ENCODE measurements around the gene SAA4. TPM values are rescaled to one million over a fixed set of nuclear protein-coding genes. Genes with fewer than 3 reads are reported as not detected.
"Not testable (repeated sequence)": the region's sequence is repeated elsewhere in the genome, so short reads cannot be mapped to it uniquely, and the experiment has no call there.

SAA4 gene
- polyA plus RNA-seq, 1 experiment = not detected

DNA sequence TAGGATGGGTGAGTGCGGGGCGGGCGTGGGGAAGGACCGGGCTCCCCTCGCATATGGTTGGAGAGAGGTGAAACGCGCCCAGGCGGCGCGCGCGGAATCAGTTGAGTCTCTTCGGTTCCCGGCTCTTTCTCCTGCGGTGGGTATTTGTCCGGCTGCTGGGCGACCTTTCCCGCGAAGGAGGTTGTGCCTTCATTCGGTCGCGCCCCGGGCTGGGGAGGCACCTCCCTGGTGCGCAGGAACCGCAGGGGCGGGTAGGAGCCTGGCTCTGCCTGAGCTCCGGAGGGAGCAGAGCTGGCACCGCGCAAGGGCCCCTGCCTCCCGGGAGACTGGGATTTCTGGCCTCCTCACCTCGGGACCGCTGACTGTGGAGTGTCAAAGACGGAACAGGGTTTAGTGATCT lies 27.5 kb downstream of the SAA4 start:
- TF ChIP-seq, protein P1, sequence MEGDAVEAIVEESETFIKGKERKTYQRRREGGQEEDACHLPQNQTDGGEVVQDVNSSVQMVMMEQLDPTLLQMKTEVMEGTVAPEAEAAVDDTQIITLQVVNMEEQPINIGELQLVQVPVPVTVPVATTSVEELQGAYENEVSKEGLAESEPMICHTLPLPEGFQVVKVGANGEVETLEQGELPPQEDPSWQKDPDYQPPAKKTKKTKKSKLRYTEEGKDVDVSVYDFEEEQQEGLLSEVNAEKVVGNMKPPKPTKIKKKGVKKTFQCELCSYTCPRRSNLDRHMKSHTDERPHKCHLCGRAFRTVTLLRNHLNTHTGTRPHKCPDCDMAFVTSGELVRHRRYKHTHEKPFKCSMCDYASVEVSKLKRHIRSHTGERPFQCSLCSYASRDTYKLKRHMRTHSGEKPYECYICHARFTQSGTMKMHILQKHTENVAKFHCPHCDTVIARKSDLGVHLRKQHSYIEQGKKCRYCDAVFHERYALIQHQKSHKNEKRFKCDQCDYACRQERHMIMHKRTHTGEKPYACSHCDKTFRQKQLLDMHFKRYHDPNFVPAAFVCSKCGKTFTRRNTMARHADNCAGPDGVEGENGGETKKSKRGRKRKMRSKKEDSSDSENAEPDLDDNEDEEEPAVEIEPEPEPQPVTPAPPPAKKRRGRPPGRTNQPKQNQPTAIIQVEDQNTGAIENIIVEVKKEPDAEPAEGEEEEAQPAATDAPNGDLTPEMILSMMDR (IDR thresholded peaks at IDR 0.05; ENCODE audit: insufficient read depth, low read depth, low read length) = no peak
- Histone ChIP-seq H3K4me3 (ENCODE audit: low read depth, low read length) (no peak overlapping the region), H3K36me3 (ENCODE audit: control insufficient read depth, insufficient read depth, low read length) (no peaks in the 10 kb centered on the region), H3K27me3 (ENCODE audit: control insufficient read depth, insufficient read depth, low read length) (peaks cover 4% of the 10 kb centered on the region)
- ChIA-PET POLR2A (no interaction called here), CTCF (no interaction called here)
- DNase-seq (ENCODE audit: low read depth) = no peak

DNA sequence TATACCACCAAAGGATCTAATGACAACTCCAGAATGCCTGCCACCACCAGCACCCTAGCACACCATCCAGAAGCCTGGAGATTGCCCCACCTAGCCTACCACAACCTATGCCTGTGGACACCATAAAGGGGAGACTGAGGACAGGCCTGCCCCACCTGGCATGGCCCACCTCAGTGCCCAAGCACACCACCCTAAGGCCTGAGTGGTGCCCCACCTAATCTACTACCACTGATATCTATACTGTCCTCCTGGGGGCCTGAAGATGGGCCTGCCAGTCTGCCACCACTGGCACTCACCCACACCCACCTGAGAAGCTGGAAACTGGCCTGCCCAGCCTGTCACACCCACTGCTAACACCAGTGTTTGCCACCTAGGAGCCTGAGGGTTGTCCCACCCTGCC lies 31.8 kb downstream of the SAA4 start:
- TF ChIP-seq, protein P1 (IDR thresholded peaks at IDR 0.05; ENCODE audit: insufficient read depth, low read depth, low read length) = no peak
- no peak overlapping the region for H3K4me3 ChIP-seq (ENCODE audit: low read depth, low read length)
- ChIA-PET CTCF (interaction anchor here (2.2 kb wide), 1 partner anchor 89 kb away, joined by 4 read pairs; no protein-coding TSS in a partner anchor), POLR2A (no interaction called here)
- H3K36me3 ChIP-seq (ENCODE audit: control insufficient read depth, insufficient read depth, low read length) = no peaks in the 10 kb centered on the region
- DNase-seq (ENCODE audit: low read depth) = no peak
- H3K27me3 ChIP-seq (ENCODE audit: control insufficient read depth, insufficient read depth, low read length) = peaks cover 4% of the 10 kb centered on the region

DNA sequence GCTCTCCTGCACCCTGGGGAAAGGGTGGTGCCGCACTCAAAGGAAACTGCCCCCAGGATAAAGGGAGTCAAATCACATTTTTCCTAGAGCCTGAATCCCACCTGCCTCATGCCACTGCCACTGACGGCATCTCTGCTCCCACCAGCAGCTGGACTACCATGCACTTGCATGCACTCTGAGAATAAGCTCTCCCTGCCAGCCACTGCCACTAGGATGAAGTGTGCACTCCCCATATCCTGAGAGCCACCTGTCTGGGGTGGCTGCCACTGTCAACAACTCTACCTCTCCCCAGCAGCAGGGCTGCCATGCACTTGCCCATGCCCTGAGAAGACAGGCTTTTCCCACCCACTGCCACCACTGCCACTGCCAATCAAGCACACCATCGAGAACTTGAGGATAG lies 32.4 kb downstream of the SAA4 start:
- Histone ChIP-seq H3K4me3 (ENCODE audit: low read depth, low read length) (no peak overlapping the region), H3K27me3 (ENCODE audit: control insufficient read depth, insufficient read depth, low read length) (peaks cover 4% of the 10 kb centered on the region), H3K36me3 (ENCODE audit: control insufficient read depth, insufficient read depth, low read length) (no peaks in the 10 kb centered on the region)
- CTCF ChIA-PET = interaction anchor here (0.7 to 2.2 kb wide), 4 partner anchors 89 to 473 kb away, joined by 3 to 7 read pairs (median 4); no protein-coding TSS in a partner anchor
- TF ChIP-seq, protein P1 (IDR thresholded peaks at IDR 0.05; ENCODE audit: insufficient read depth, low read depth, low read length) = no peak
- no peak for DNase-seq (ENCODE audit: low read depth)
- POLR2A ChIA-PET = no interaction called here

DNA sequence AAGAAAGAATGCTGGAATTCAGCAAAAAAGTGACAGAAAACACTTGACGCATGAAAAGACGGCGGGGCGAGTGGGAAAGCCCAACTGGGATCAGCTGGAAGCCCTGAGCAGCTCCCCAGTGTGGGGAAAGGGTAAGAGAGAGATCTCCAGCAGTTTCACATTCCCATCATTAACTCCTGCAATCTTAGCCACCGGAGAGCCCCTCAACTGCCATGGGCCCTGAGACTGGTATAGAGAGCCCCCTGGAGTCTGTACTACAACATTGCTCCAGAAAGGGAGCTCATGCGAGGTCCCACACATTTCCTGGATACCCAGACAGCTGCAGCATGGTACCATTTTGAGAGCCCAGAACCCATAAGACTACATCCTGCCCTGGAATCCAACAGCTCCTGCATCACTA lies 32.9 kb downstream of the SAA4 start:
- no peaks in the 10 kb centered on the region for H3K36me3 ChIP-seq (ENCODE audit: control insufficient read depth, insufficient read depth, low read length)
- no peak overlapping the region for H3K4me3 ChIP-seq (ENCODE audit: low read depth, low read length)
- H3K27me3 ChIP-seq (ENCODE audit: control insufficient read depth, insufficient read depth, low read length) = peaks cover 1% of the 10 kb centered on the region
- TF ChIP-seq, protein P1 (IDR thresholded peaks at IDR 0.05; ENCODE audit: insufficient read depth, low read depth, low read length) = peak; percentile 46
- CTCF ChIA-PET = interaction anchor here (0.7 to 1.2 kb wide), 3 partner anchors 88 to 472 kb away, joined by 3 to 7 read pairs (median 3); no protein-coding TSS in a partner anchor
- POLR2A ChIA-PET = no interaction called here
- no peak for DNase-seq (ENCODE audit: low read depth)

DNA sequence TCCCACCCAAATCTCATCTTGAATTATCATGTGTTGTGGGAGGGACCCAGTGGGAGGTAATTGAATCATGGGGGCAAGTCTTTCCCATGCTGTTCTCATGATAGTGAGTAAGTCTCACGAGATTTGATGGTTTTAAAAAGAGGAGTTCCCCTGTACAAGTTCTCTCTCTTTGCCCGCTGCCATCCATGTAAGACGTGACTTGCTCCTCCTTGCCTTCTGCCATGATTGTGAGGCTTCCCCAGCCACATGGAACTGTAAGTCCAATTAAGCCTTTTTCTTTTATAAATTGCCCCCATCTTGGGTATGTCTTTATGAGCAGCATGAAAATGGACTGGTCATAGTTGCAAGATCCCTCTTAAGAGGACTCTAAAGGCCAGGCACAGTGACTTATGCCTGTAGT lies 38.9 kb downstream of the SAA4 start:
- H3K36me3 ChIP-seq (ENCODE audit: control insufficient read depth, insufficient read depth, low read length); H3K4me3 ChIP-seq (ENCODE audit: low read depth, low read length); DNase-seq (ENCODE audit: low read depth); POLR2A ChIA-PET; H3K27me3 ChIP-seq (ENCODE audit: control insufficient read depth, insufficient read depth, low read length): not testable (repeated sequence)
- CTCF ChIA-PET = interaction anchor here (0.6 kb wide), 1 partner anchor 82 kb away, joined by 3 read pairs; no protein-coding TSS in a partner anchor

DNA sequence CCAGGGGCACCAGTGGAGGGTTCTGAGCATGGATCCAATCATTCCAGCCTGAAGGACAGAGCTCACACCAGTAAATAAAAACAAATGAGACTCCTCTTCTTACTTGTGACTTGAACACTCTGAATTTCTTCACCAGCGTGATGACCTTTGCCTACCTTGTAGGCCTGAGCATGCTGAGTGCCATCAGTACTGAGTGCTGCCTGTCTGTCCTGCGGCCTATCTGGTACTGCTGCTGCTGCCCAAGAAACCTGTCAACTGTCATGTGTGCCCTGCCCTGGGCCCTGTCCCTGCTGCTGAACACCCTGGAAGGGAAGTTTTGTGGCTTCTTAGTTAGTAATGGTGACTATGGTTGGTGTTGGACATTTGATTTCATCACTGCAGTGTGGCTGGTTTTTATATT lies 40.1 kb downstream of the SAA4 start:
- TF ChIP-seq, protein P1 (IDR thresholded peaks at IDR 0.05; ENCODE audit: insufficient read depth, low read depth, low read length) = no peak
- CTCF ChIA-PET = no interaction called here
- Histone ChIP-seq H3K27me3 (ENCODE audit: control insufficient read depth, insufficient read depth, low read length) (no peaks in the 10 kb centered on the region), H3K36me3 (ENCODE audit: control insufficient read depth, insufficient read depth, low read length) (no peaks in the 10 kb centered on the region), H3K4me3 (ENCODE audit: low read depth, low read length) (no peak overlapping the region)
- DNase-seq (ENCODE audit: low read depth) = no peak
- POLR2A ChIA-PET = no interaction called here
